Astrocyte (in vitro differentiated cells and primary cell): Measurements from ENCODE around the gene ZGPAT.

Experiments used
- CTCF ChIP-seq: IDR thresholded peaks from 2 replicates; pipeline ENCODE4 v1.5.1; 2011; ENCODE audit warnings: low read depth, mild to moderate bottlenecking, inconsistent platforms, low read length, moderate library complexity; ENCODE audit not compliant: insufficient read depth
- EZH2 ChIP-seq: IDR thresholded peaks from 2 replicates; pipeline ENCODE4 v1.6.1; 2012; ENCODE audit warnings: mild to moderate bottlenecking, low read length, inconsistent platforms; ENCODE audit not compliant: insufficient read depth

GRCh38 chr20:63756648-63756991 lies 48.8 kb downstream of the ZGPAT start:
- TF ChIP-seq CTCF (no peak), EZH2 (no peak)
